Transverse colon (tissue), 4 donors: ENCODE measurements around the gene ACE.

ENCODE experiments used
- CTCF ChIP-seq, 5 experiments: fragments of 200-600 bp in 3 of 5; fragments of 450-650 bp in 2 of 5; sonication (generic) in 3 of 5; IDR thresholded peaks; 1 replicate in 2 of 5; 2 replicates in 3 of 5; pipeline ENCODE4 v1.5.1; 2016 to 2017; ENCODE audit warnings: antibody characterized with exemption in 5 of 5, inconsistent platforms in 3 of 5, mild to moderate bottlenecking in 2 of 5, moderate library complexity in 1 of 5
- POLR2A ChIP-seq: fragments of 450-650 bp; IDR thresholded peaks from one replicate; pipeline ENCODE4 v1.6.1; 2016; ENCODE audit warnings: antibody characterized with exemption, mild to moderate bottlenecking, moderate library complexity
- POLR2AphosphoS5 ChIP-seq, 3 donors: sonication (generic); formaldehyde crosslinking; IDR thresholded peaks; one replicate each; pipeline ENCODE4 v1.6.1; 2016; ENCODE audit warnings: antibody characterized with exemption in 3 of 3

- TF ChIP-seq POLR2AphosphoS5 (IDR thresholded peaks at IDR 0.05) (no peak), POLR2A (no peak), CTCF (IDR thresholded peaks at IDR 0.05) (no peak)
Observed at GRCh38 chr17:63534816-63535455, 58.1 kb downstream of the ACE start.
